ENCODE measurements around the gene SAMHD1. TPM values are rescaled to one million over a fixed set of nuclear protein-coding genes. Genes with fewer than 3 reads are reported as not detected.

Gene SAMHD1
- polyA plus RNA-seq, 1 of the 3 experiments (the other 2 are of a cell fraction) = 5.9 TPM

DNA sequence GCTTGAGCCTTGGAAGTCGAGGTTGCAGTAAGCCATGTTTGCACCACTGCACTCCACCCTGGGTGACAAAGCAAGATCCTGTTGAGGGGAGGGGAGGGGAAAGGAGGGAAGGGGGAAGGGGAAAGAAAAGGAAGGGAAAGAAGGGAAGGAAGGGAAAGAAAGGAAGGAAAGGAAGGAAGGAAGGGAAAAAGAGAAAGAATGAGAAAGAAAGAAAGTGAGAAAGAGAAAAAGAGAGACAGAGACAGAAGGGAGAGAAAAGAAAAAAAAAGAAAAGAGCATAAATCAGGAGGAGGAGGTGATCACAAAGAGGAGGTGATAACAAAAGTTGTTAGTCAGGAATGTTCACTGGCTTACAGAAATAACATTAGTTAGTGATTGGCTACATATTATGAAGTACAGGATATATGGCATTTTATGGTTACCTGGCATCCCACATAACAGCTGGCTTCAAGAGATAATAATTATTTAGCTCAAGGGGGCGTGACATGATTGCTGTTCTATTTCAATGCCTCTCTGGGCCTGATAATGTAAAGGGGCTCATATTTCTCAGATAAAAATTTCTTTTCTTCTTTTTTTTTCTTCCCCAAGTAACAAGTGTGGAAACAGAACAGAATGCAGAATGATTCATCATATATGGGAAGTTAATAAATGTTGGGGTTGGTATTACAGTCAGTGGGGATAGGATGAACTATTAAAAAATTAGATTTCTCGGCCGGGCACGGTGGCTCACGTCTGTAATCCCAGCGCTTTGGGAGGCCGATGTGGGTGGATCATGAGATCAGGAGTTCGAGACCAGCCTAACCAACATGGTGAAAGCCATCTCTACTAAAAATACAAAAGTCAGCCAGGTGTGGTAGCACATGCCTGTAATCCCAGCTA lies 27.1 kb downstream of the SAMHD1 start:
- ChIA-PET CTCF (interaction anchor here (0.8 kb wide), 1 partner anchor 37 kb away, joined by 3 read pairs; no protein-coding TSS in a partner anchor), POLR2A (no interaction called here)
- Histone ChIP-seq H3K9me3 (no peaks in the 10 kb centered on the region), H3K4me3 (ENCODE audit: low read depth in 2 of 2, low read length in 1 of 2) (no peak overlapping the region), H3F3A (replicated peaks; ENCODE audit: insufficient read depth) (peaks cover 2% of the 10 kb centered on the region), H3K36me3 (replicated peaks in 1 of 2; ENCODE audit: control insufficient read depth in 1 of 2, insufficient read depth in 2 of 2, low read length in 1 of 2) (no peaks in the 10 kb centered on the region), H3K27ac (ENCODE audit: low read depth in 2 of 2, low read length in 1 of 2) (no peak overlapping the region), H4K20me1 (ENCODE audit: insufficient read depth) (no peaks in the 10 kb centered on the region), H3K27me3 (ENCODE audit: insufficient read depth) (no peaks in the 10 kb centered on the region), H3K4me2 (no peak overlapping the region), H3K9me2 (no peaks in the 10 kb centered on the region), H3K4me1 (ENCODE audit: control insufficient read depth in 1 of 2, insufficient read depth in 2 of 2, low read depth in 1 of 2, low read length in 1 of 2) (no peaks in the 10 kb centered on the region), H3K9ac (no peak overlapping the region), H3K79me2 (ENCODE audit: insufficient read depth) (no peaks in the 10 kb centered on the region), H2AFZ (ENCODE audit: low read depth) (no peak overlapping the region)
- TF ChIP-seq RFX5 (IDR thresholded peaks at IDR 0.05; ENCODE audit: low read length) (no peak), FOXM1 (IDR thresholded peaks at IDR 0.05; ENCODE audit: low read depth) (no peak), TAF1 (IDR thresholded peaks at IDR 0.05; ENCODE audit: borderline replicate concordance, low read depth, low read length) (no peak), GATA2 (CRISPR knock-in tag; IDR thresholded peaks at IDR 0.05) (no peak), EZH2phosphoT487 (IDR thresholded peaks at IDR 0.05; ENCODE audit: borderline replicate concordance, low read depth) (no peak), FOSL2 (IDR thresholded peaks at IDR 0.05; ENCODE audit: borderline replicate concordance, low read depth) (no peak), SMC3 (IDR thresholded peaks at IDR 0.05; ENCODE audit: low read depth, low read length) (no peak), GABPA (IDR thresholded peaks at IDR 0.05; ENCODE audit: low read depth) (no peak), NFIC (IDR thresholded peaks at IDR 0.05; ENCODE audit: borderline replicate concordance) (no peak), TEAD4 (IDR thresholded peaks at IDR 0.05; ENCODE audit: borderline replicate concordance, insufficient read depth) (no peak), ELF1 (IDR thresholded peaks at IDR 0.05) (no peak), JUND (IDR thresholded peaks at IDR 0.05) (no peak)
- TF ChIP-seq, protein P1, sequence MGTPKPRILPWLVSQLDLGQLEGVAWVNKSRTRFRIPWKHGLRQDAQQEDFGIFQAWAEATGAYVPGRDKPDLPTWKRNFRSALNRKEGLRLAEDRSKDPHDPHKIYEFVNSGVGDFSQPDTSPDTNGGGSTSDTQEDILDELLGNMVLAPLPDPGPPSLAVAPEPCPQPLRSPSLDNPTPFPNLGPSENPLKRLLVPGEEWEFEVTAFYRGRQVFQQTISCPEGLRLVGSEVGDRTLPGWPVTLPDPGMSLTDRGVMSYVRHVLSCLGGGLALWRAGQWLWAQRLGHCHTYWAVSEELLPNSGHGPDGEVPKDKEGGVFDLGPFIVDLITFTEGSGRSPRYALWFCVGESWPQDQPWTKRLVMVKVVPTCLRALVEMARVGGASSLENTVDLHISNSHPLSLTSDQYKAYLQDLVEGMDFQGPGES (IDR thresholded peaks at IDR 0.05; ENCODE audit: low read depth, low read length) = no peak
- 87% methylated on average over 9 of the region's 9 CpGs for WGBS (ENCODE audit: low lambda C conversion rate)
- no peak for DNase-seq

DNA sequence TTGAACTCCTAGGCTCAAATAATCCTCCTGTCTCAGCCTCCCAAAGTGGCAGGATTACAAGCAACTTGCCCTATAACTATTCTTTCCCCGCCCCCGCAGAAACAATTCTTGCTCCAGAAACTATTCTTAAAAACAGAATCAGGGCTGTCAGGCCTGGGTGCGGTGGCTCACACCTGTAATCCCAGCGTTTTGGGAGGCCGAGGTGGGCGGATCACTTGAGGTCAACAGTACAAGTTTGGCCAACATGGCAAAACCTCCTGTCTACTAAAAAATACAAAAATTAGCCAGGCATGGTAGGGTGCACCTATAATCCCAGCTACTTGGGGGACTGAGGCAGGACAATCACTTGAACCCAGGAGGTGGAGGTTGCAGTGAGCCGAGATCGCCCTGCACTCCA lies 31.2 kb downstream of the SAMHD1 start:
- POLR2A ChIA-PET = no interaction called here
- no peak overlapping the region for H3K9ac ChIP-seq
- TF ChIP-seq FOXM1 (IDR thresholded peaks at IDR 0.05; ENCODE audit: low read depth) = no peak
- TF ChIP-seq EP300 (IDR thresholded peaks at IDR 0.05; ENCODE audit: borderline replicate concordance in 1 of 2, low read depth in 1 of 2, low read length in 1 of 2) = no peak
- no peak for TF ChIP-seq TCF12 (IDR thresholded peaks at IDR 0.05)
- TF ChIP-seq, protein P2, sequence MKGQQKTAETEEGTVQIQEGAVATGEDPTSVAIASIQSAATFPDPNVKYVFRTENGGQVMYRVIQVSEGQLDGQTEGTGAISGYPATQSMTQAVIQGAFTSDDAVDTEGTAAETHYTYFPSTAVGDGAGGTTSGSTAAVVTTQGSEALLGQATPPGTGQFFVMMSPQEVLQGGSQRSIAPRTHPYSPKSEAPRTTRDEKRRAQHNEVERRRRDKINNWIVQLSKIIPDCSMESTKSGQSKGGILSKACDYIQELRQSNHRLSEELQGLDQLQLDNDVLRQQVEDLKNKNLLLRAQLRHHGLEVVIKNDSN (IDR thresholded peaks at IDR 0.05; ENCODE audit: borderline replicate concordance, low read depth) = no peak
- TF ChIP-seq SMC3 (IDR thresholded peaks at IDR 0.05; ENCODE audit: low read depth, low read length) = no peak
- no peak for TF ChIP-seq SIN3A (IDR thresholded peaks at IDR 0.05; ENCODE audit: borderline replicate concordance, low read depth, low read length)
- no peak for TF ChIP-seq NRF1 (IDR thresholded peaks at IDR 0.05; ENCODE audit: low read depth, low read length)
- TF ChIP-seq, protein P1 (IDR thresholded peaks at IDR 0.05; ENCODE audit: low read depth, low read length) = no peak
- TF ChIP-seq, protein P3, sequence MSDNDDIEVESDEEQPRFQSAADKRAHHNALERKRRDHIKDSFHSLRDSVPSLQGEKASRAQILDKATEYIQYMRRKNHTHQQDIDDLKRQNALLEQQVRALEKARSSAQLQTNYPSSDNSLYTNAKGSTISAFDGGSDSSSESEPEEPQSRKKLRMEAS (IDR thresholded peaks at IDR 0.05; ENCODE audit: low read depth) = no peak
- TF ChIP-seq, protein P4, sequence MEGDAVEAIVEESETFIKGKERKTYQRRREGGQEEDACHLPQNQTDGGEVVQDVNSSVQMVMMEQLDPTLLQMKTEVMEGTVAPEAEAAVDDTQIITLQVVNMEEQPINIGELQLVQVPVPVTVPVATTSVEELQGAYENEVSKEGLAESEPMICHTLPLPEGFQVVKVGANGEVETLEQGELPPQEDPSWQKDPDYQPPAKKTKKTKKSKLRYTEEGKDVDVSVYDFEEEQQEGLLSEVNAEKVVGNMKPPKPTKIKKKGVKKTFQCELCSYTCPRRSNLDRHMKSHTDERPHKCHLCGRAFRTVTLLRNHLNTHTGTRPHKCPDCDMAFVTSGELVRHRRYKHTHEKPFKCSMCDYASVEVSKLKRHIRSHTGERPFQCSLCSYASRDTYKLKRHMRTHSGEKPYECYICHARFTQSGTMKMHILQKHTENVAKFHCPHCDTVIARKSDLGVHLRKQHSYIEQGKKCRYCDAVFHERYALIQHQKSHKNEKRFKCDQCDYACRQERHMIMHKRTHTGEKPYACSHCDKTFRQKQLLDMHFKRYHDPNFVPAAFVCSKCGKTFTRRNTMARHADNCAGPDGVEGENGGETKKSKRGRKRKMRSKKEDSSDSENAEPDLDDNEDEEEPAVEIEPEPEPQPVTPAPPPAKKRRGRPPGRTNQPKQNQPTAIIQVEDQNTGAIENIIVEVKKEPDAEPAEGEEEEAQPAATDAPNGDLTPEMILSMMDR (IDR thresholded peaks at IDR 0.05) = no peak
- TF ChIP-seq CHD2 (IDR thresholded peaks at IDR 0.05; ENCODE audit: low read length, partially characterized antibody) = no peak
- TF ChIP-seq FOSL2 (IDR thresholded peaks at IDR 0.05; ENCODE audit: borderline replicate concordance, low read depth) = no peak
- TF ChIP-seq MXI1 (IDR thresholded peaks at IDR 0.05; ENCODE audit: low read depth, low read length) = no peak
- TF ChIP-seq MEF2A (IDR thresholded peaks at IDR 0.05; ENCODE audit: borderline replicate concordance, low read depth) = no peak
- TF ChIP-seq EZH2phosphoT487 (IDR thresholded peaks at IDR 0.05; ENCODE audit: borderline replicate concordance, low read depth) = no peak

More for the DNA sequence above, 31.2 kb downstream of the SAMHD1 start:
- no peaks in the 10 kb centered on the region for H3K9me2 ChIP-seq
- WGBS (ENCODE audit: low lambda C conversion rate) = 89% methylated on average over 8 of the region's 8 CpGs
- no peak for DNase-seq
- no peak overlapping the region for H3K27ac ChIP-seq (ENCODE audit: low read depth in 2 of 2, low read length in 1 of 2)
- no peaks in the 10 kb centered on the region for H3K4me1 ChIP-seq (ENCODE audit: control insufficient read depth in 1 of 2, insufficient read depth in 2 of 2, low read depth in 1 of 2, low read length in 1 of 2)
- H3K4me2 ChIP-seq = no peak overlapping the region
- CTCF ChIA-PET = interaction anchor here (0.7 to 2.8 kb wide), 17 partner anchors 8 to 481 kb away, joined by 3 to 13 read pairs (median 5); partner anchors contain the start of gene DSN1
- no peaks in the 10 kb centered on the region for H3K27me3 ChIP-seq (ENCODE audit: insufficient read depth)
- H3K4me3 ChIP-seq (ENCODE audit: low read depth in 2 of 2, low read length in 1 of 2) = no peak overlapping the region
- no peaks in the 10 kb centered on the region for H3K9me3 ChIP-seq
- no peaks in the 10 kb centered on the region for H3K36me3 ChIP-seq (replicated peaks in 1 of 2; ENCODE audit: control insufficient read depth in 1 of 2, insufficient read depth in 2 of 2, low read length in 1 of 2)
- H4K20me1 ChIP-seq (ENCODE audit: insufficient read depth) = no peaks in the 10 kb centered on the region
- H2AFZ ChIP-seq (ENCODE audit: low read depth) = no peak overlapping the region
- H3K79me2 ChIP-seq (ENCODE audit: insufficient read depth) = no peaks in the 10 kb centered on the region
- H3F3A ChIP-seq (replicated peaks; ENCODE audit: insufficient read depth) = peaks cover 12% of the 10 kb centered on the region
